Stimulated activated CD4-positive, alpha-beta T cell treated with anti-CD3 and anti-CD28 coated beads, Interleukin-4, amount 100 ng/mL, for 4 hours (primary cell): ENCODE data around the gene SLC19A3.
"Not testable (repeated sequence)": the region's sequence is repeated elsewhere in the genome, so short reads cannot be mapped to it uniquely, and the experiment has no call there.

ENCODE experiments used
- DNase-seq, 2 experiments: peaks; one replicate each; pipeline ENCODE4 v3.0.0-alpha.2; 2020

SLC19A3 gene

GRCh38 chr2:227717687-227718567, at the start of gene SLC19A3:
Gene SLC19A3, minus strand, starts transcription at chr2:227718028. Its CDS starts 15,710 bp downstream, at chr2:227702318.
- DNase-seq = peak in 1 of 2 experiments; percentile 1

- peak; percentile 45 to 55 for DNase-seq
These were observed 48.6 kb upstream of the SLC19A3 start for GRCh38 chr2:227766373-227766883.

- DNase-seq = no peak
These were observed 48.1 kb upstream of the SLC19A3 start for GRCh38 chr2:227765788-227766372.

GRCh38 chr2:227761740-227762476, 44.1 kb upstream of the SLC19A3 start:
- no peak for DNase-seq

GRCh38 chr2:227759411-227760118, 41.7 kb upstream of the SLC19A3 start:
- no peak for DNase-seq

- DNase-seq = not testable (repeated sequence)
These were observed 38.4 kb upstream of the SLC19A3 start for GRCh38 chr2:227756261-227756660.

- DNase-seq = no peak
These were observed 30.3 kb upstream of the SLC19A3 start for GRCh38 chr2:227748079-227748478.

- DNase-seq = no peak
These were observed 27.8 kb upstream of the SLC19A3 start, which contains the start of gene SCYGR8 for GRCh38 chr2:227745594-227745993. Gene SCYGR8, plus strand, starts transcription at chr2:227745894. Its CDS starts 0 bp downstream, at chr2:227745894.

- not testable (repeated sequence) for DNase-seq
These were observed 22.9 kb upstream of the SLC19A3 start for GRCh38 chr2:227740705-227741104.

GRCh38 chr2:227739351-227739750, 21.5 kb upstream of the SLC19A3 start:
- DNase-seq = no peak

GRCh38 chr2:227728035-227728434, 10.2 kb upstream of the SLC19A3 start, which contains the start of gene SCYGR7:
Gene SCYGR7, plus strand, starts transcription at chr2:227728335. Its CDS starts 0 bp downstream, at chr2:227728335.
- DNase-seq = no peak

- DNase-seq = no peak
These were observed 6.7 kb upstream of the SLC19A3 start, which contains the start of gene SCYGR6 for GRCh38 chr2:227724394-227725039. Gene SCYGR6, minus strand, starts transcription at chr2:227724757. Its CDS starts 0 bp downstream, at chr2:227724757.

GRCh38 chr2:227722821-227723220, 5.0 kb upstream of the SLC19A3 start:
- not testable (repeated sequence) for DNase-seq

GRCh38 chr2:227720680-227721079, 2.9 kb upstream of the SLC19A3 start:
- no peak for DNase-seq

- no peak for DNase-seq
These were observed 1.8 kb upstream of the SLC19A3 start for GRCh38 chr2:227719641-227720040.

GRCh38 chr2:227716501-227716900, 1.3 kb downstream of the SLC19A3 start:
- no peak for DNase-seq

- DNase-seq = no peak
These were observed 4.5 kb downstream of the SLC19A3 start for GRCh38 chr2:227713291-227713690.

GRCh38 chr2:227710986-227711385, 6.8 kb downstream of the SLC19A3 start:
- no peak for DNase-seq

- DNase-seq = no peak
These were observed 10.4 kb downstream of the SLC19A3 start for GRCh38 chr2:227707390-227707789.

GRCh38 chr2:227706859-227707258, 11.0 kb downstream of the SLC19A3 start:
- no peak for DNase-seq

- no peak for DNase-seq
These were observed 13.9 kb downstream of the SLC19A3 start for GRCh38 chr2:227703961-227704360.

- no peak for DNase-seq
These were observed 14.5 kb downstream of the SLC19A3 start for GRCh38 chr2:227703280-227703732.
